Neural cell (in vitro differentiated cells): ENCODE results near the gene INO80. TPM values are rescaled to one million over a fixed set of nuclear protein-coding genes. Genes with fewer than 3 reads are reported as not detected.

Experiments used
- H2AFZ ChIP-seq: fragments of 200-600, 300-800 bp; sonication (generic), shearing (Covaris generic); 2 replicates; pipeline ENCODE4 v1.6.0; 2014; ENCODE audit warnings: low read depth, mild to moderate bottlenecking, antibody characterized with exemption, low read length, moderate library complexity
- H3F3A ChIP-seq: fragments of 200-600 bp; shearing (Covaris generic); 2 replicates; pipeline ENCODE4 v1.6.1; 2016; ENCODE audit warnings: mild to moderate bottlenecking, moderate library complexity, mixed read lengths, antibody characterized with exemption, low read length; ENCODE audit not compliant: insufficient read depth, poor library complexity, severe bottlenecking
- H3K27ac ChIP-seq: fragments of 200-600, 300-800 bp; sonication (generic), shearing (Covaris generic); 2 replicates; pipeline ENCODE4 v1.5.1; 2014; ENCODE audit warnings: mild to moderate bottlenecking, low read length, moderate library complexity
- H3K27me3 ChIP-seq: fragments of 300-800, 200-600 bp; sonication (generic), shearing (Covaris generic); 2 replicates; pipeline ENCODE4 v1.6.0; 2014; ENCODE audit warnings: mild to moderate bottlenecking, low read depth, low read length, moderate library complexity; ENCODE audit not compliant: insufficient read depth
- H3K36me3 ChIP-seq: fragments of 300-800, 200-600 bp; sonication (generic), shearing (Covaris generic); 2 replicates; pipeline ENCODE4 v1.5.1; 2014; ENCODE audit warnings: mild to moderate bottlenecking, antibody characterized with exemption, low read length, moderate library complexity; ENCODE audit not compliant: insufficient read depth
- H3K4me2 ChIP-seq: fragments of 300-800, 200-600 bp; sonication (generic), shearing (Covaris generic); 2 replicates; pipeline ENCODE4 v1.6.0; 2014; ENCODE audit warnings: mild to moderate bottlenecking, low read length
- H3K4me3 ChIP-seq: fragments of 300-800, 200-600 bp; sonication (generic), shearing (Covaris generic); 2 replicates; pipeline ENCODE4 v1.5.1; 2014; ENCODE audit warnings: mild to moderate bottlenecking, low read length, moderate library complexity
- H3K79me2 ChIP-seq: fragments of 200-600 bp; shearing (Covaris generic); replicated peaks from 2 replicates; pipeline ENCODE4 v1.6.0; 2014; ENCODE audit warnings: mild to moderate bottlenecking, low read length, moderate library complexity; ENCODE audit not compliant: insufficient read depth
- H3K9ac ChIP-seq: fragments of 300-800, 200-600 bp; sonication (generic), shearing (Covaris generic); 2 replicates; pipeline ENCODE4 v1.6.1; 2016; ENCODE audit warnings: mild to moderate bottlenecking, low read length, mixed read lengths
- H3K9me2 ChIP-seq: fragments of 200-600 bp; shearing (Covaris generic); 2 replicates; pipeline ENCODE4 v1.6.1; 2016; ENCODE audit warnings: mild to moderate bottlenecking, low read length, mixed read lengths; ENCODE audit not compliant: insufficient read depth
- H3K9me3 ChIP-seq: fragments of 200-600, 300-800 bp; sonication (generic), shearing (Covaris generic); 2 replicates; pipeline ENCODE4 v1.6.1; 2016; ENCODE audit warnings: mild to moderate bottlenecking, mixed run types, low read length, moderate library complexity, mixed read lengths
- H4K20me1 ChIP-seq: fragments of 200-600 bp; shearing (Covaris generic); 2 replicates; pipeline ENCODE4 v1.6.1; 2016; ENCODE audit warnings: mild to moderate bottlenecking, mixed run types; ENCODE audit not compliant: insufficient read depth
- EP300 ChIP-seq: fragments of 450-650 bp; conservative IDR thresholded peaks from 2 replicates; pipeline ENCODE4 v1.6.1; 2014; ENCODE audit warnings: antibody characterized with exemption, mild to moderate bottlenecking, moderate library complexity; ENCODE audit not compliant: poor library complexity, severe bottlenecking
- EZH2 ChIP-seq: fragments of 200-600, 300-800 bp; shearing (Covaris generic), sonication (generic); IDR thresholded peaks from 2 replicates; pipeline ENCODE4 v1.6.1; 2014; ENCODE audit warnings: antibody characterized with exemption, low read length, borderline replicate concordance, mild to moderate bottlenecking; ENCODE audit not compliant: insufficient read depth, poor library complexity, severe bottlenecking
- MXI1 ChIP-seq: fragments of 450-650 bp; conservative IDR thresholded peaks from 2 replicates; pipeline ENCODE4 v1.6.1; 2014; ENCODE audit warnings: antibody characterized with exemption, mild to moderate bottlenecking; ENCODE audit not compliant: poor library complexity, severe bottlenecking
- POLR2AphosphoS5 ChIP-seq: IDR thresholded peaks from 2 replicates; pipeline ENCODE4 v1.6.1; 2012
- RAD21 ChIP-seq: fragments of 450-650 bp; conservative IDR thresholded peaks from 2 replicates; pipeline ENCODE4 v1.6.1; 2014; ENCODE audit warnings: antibody characterized with exemption, mild to moderate bottlenecking, moderate library complexity
- SMC3 ChIP-seq: fragments of 450-650 bp; conservative IDR thresholded peaks from 2 replicates; pipeline ENCODE4 v1.6.1; 2014; ENCODE audit warnings: antibody characterized with exemption, mild to moderate bottlenecking, moderate library complexity; ENCODE audit not compliant: poor library complexity
- TAF1 ChIP-seq: IDR thresholded peaks from 2 replicates; pipeline ENCODE4 v1.6.1; 2012; ENCODE audit warnings: low read depth
- polyA plus RNA-seq: library from polyadenylated mRNA; depleted of rRNA; stranded (reverse); fragments of >200 nt; gene quantifications from 2 replicates; pipeline ENCODE4 v1.2.3, GENCODE V29; 2014
- TF ChIP-seq, protein P1 (sequence below): IDR thresholded peaks from 2 replicates; pipeline ENCODE4 v1.6.1; 2012; ENCODE audit warnings: borderline replicate concordance
- TF ChIP-seq, protein P2 (sequence below): fragments of 450-650 bp; IDR thresholded peaks from 2 replicates; pipeline ENCODE4 v1.5.1; 2014; ENCODE audit warnings: antibody characterized with exemption, mild to moderate bottlenecking, moderate library complexity; ENCODE audit not compliant: poor library complexity, severe bottlenecking

INO80 gene
- polyA plus RNA-seq, 1 donor from 2014 or later, result 8.4 TPM

GRCh38 chr15:41151451-41152005, 35.4 kb upstream of the INO80 start:
- H3K36me3 ChIP-seq, result no peaks in the 10 kb centered on the region
- no peaks in the 10 kb centered on the region for H3F3A ChIP-seq
- H3K4me2 ChIP-seq, result no peak overlapping the region
- H3K27ac ChIP-seq, result no peak overlapping the region
- TF ChIP-seq EZH2 (no peak), TAF1 (no peak), SMC3 (no peak), MXI1 (no peak), POLR2AphosphoS5 (no peak), RAD21 (no peak), EP300 (no peak)
- TF ChIP-seq, protein P1, sequence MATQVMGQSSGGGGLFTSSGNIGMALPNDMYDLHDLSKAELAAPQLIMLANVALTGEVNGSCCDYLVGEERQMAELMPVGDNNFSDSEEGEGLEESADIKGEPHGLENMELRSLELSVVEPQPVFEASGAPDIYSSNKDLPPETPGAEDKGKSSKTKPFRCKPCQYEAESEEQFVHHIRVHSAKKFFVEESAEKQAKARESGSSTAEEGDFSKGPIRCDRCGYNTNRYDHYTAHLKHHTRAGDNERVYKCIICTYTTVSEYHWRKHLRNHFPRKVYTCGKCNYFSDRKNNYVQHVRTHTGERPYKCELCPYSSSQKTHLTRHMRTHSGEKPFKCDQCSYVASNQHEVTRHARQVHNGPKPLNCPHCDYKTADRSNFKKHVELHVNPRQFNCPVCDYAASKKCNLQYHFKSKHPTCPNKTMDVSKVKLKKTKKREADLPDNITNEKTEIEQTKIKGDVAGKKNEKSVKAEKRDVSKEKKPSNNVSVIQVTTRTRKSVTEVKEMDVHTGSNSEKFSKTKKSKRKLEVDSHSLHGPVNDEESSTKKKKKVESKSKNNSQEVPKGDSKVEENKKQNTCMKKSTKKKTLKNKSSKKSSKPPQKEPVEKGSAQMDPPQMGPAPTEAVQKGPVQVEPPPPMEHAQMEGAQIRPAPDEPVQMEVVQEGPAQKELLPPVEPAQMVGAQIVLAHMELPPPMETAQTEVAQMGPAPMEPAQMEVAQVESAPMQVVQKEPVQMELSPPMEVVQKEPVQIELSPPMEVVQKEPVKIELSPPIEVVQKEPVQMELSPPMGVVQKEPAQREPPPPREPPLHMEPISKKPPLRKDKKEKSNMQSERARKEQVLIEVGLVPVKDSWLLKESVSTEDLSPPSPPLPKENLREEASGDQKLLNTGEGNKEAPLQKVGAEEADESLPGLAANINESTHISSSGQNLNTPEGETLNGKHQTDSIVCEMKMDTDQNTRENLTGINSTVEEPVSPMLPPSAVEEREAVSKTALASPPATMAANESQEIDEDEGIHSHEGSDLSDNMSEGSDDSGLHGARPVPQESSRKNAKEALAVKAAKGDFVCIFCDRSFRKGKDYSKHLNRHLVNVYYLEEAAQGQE, result no peak
- TF ChIP-seq, protein P2, sequence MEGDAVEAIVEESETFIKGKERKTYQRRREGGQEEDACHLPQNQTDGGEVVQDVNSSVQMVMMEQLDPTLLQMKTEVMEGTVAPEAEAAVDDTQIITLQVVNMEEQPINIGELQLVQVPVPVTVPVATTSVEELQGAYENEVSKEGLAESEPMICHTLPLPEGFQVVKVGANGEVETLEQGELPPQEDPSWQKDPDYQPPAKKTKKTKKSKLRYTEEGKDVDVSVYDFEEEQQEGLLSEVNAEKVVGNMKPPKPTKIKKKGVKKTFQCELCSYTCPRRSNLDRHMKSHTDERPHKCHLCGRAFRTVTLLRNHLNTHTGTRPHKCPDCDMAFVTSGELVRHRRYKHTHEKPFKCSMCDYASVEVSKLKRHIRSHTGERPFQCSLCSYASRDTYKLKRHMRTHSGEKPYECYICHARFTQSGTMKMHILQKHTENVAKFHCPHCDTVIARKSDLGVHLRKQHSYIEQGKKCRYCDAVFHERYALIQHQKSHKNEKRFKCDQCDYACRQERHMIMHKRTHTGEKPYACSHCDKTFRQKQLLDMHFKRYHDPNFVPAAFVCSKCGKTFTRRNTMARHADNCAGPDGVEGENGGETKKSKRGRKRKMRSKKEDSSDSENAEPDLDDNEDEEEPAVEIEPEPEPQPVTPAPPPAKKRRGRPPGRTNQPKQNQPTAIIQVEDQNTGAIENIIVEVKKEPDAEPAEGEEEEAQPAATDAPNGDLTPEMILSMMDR, result no peak
- no peak overlapping the region for H3K4me3 ChIP-seq
- H4K20me1 ChIP-seq, result no peaks in the 10 kb centered on the region
- H3K9ac ChIP-seq, result no peak overlapping the region
- no peaks in the 10 kb centered on the region for H3K79me2 ChIP-seq
- H3K27me3 ChIP-seq, result no peaks in the 10 kb centered on the region
- H3K9me3 ChIP-seq, result no peaks in the 10 kb centered on the region
- no peaks in the 10 kb centered on the region for H3K9me2 ChIP-seq
- H2AFZ ChIP-seq, result no peak overlapping the region

DNA sequence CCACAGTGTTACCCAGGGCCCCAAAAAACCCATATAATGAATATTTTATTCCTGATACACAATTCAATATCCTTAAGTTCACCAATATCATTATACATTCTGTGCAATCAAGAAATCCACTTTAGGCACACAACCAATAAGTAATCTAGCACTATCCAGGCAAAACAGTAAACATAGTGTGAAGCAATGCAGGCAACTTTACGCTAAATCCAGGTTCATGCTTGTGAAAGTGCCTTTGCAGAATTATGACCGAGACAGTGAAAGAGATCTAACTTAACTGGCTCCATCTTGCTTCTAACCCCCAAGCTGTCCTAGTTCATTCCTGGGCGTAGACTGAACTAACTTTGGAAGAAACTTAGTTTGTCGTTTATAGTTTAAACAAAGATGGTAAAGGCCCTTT, 34.2 kb upstream of the INO80 start:
- Histone ChIP-seq H2AFZ (no peak overlapping the region), H3K27me3 (no peaks in the 10 kb centered on the region), H3K4me3 (no peak overlapping the region), H4K20me1 (no peaks in the 10 kb centered on the region), H3K9me2 (no peaks in the 10 kb centered on the region), H3K9me3 (no peaks in the 10 kb centered on the region), H3K79me2 (no peaks in the 10 kb centered on the region), H3K4me2 (no peak overlapping the region), H3F3A (no peaks in the 10 kb centered on the region), H3K27ac (no peak overlapping the region), H3K36me3 (no peaks in the 10 kb centered on the region), H3K9ac (no peak overlapping the region)
- TF ChIP-seq, protein P1, result no peak
- TF ChIP-seq TAF1, result no peak
- TF ChIP-seq EZH2, result no peak
- TF ChIP-seq, protein P2, result no peak
- TF ChIP-seq MXI1, result no peak
- no peak for TF ChIP-seq SMC3
- no peak for TF ChIP-seq POLR2AphosphoS5
- no peak for TF ChIP-seq RAD21
- TF ChIP-seq EP300, result no peak
